COLO668 (cell line): ENCODE data around the gene PPARD.
"Not testable (repeated sequence)": the region's sequence is repeated elsewhere in the genome, so short reads cannot be mapped to it uniquely, and the experiment has no call there.

Source experiments
- DNase-seq: peaks from one replicate; lab custom pipeline; 2025; ENCODE audit not compliant: unreplicated experiment; lab: John Stamatoyannopoulos, UW

Gene PPARD

DNA sequence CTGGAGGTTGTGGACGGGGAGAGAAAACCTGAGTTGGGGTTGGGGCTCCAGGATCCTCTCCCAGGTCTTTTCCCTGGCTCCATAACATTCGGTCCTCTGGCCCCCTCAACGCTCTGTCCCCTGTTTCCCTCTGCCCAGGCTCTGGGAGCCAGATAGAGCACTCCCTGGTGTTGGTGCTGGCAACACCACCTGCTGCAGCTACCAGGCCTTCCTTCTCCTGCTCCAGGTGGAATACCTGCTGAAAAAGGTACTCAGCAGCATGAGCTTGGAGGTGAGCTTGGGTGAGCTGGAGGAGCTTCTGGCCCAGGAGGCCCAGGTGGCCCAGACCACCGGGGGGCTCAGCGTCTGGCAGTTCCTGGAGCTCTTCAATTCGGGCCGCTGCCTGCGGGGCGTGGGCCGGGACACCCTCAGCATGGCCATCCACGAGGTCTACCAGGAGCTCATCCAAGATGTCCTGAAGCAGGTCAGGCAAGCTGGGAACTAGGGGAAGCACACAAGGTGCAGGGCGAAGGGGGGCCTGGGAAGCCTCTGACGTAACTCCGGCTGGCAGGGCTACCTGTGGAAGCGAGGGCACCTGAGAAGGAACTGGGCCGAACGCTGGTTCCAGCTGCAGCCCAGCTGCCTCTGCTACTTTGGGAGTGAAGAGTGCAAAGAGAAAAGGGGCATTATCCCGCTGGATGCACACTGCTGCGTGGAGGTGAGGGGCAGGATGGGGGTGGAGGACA lies 30.1 kb upstream of the PPARD start:
- no peak for DNase-seq

DNA sequence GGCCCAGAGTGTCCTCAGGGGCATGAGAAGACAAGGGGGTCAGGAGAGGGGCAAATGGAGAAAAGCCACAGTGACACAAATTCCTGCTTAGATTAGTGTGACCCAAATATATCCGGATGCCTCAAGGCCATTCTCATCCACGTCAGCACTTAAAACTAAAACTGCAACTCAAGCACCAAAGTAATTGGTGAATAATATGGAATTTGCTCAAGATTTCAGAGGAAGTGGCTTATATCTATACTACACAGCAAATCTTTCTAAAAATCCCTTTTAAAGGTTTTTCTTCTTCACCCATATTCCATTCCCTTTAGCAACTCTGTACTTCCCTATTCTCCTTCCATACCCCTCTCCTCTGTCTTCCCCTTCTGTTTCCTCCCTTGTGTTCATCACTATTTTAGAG lies 29.6 kb upstream of the PPARD start:
- DNase-seq = no peak

DNA sequence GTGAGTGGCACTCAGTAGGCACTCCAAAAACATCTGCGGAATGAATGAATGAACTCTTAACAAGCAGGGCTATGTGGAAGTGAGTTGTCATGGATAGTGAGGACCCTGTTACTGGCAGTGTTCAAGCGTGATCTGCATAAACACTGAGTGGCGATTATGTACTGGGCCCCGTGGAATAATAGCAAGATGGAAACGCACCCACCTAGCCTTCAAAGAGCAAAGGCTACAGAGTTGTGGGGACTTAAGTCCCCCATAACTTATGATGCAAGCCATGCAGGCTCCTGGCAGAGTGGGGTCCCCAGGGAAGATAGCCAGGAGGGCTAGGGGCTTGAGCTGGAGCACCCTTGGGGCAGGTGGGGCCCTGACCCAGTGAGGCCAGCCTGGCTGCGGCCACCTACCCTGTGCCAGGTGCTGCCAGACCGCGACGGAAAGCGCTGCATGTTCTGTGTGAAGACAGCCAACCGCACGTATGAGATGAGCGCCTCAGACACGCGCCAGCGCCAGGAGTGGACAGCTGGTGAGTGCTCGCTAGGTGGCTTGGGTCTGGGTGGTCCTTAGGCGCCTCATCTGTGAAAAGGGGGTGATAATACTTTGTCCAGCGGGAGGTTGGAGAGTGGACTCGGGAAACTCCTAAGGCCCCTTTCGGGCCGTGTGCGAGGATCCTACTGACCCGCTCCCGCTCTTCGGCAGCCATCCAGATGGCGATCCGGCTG lies 24.7 kb upstream of the PPARD start:
- DNase-seq = peak; percentile 50

DNA sequence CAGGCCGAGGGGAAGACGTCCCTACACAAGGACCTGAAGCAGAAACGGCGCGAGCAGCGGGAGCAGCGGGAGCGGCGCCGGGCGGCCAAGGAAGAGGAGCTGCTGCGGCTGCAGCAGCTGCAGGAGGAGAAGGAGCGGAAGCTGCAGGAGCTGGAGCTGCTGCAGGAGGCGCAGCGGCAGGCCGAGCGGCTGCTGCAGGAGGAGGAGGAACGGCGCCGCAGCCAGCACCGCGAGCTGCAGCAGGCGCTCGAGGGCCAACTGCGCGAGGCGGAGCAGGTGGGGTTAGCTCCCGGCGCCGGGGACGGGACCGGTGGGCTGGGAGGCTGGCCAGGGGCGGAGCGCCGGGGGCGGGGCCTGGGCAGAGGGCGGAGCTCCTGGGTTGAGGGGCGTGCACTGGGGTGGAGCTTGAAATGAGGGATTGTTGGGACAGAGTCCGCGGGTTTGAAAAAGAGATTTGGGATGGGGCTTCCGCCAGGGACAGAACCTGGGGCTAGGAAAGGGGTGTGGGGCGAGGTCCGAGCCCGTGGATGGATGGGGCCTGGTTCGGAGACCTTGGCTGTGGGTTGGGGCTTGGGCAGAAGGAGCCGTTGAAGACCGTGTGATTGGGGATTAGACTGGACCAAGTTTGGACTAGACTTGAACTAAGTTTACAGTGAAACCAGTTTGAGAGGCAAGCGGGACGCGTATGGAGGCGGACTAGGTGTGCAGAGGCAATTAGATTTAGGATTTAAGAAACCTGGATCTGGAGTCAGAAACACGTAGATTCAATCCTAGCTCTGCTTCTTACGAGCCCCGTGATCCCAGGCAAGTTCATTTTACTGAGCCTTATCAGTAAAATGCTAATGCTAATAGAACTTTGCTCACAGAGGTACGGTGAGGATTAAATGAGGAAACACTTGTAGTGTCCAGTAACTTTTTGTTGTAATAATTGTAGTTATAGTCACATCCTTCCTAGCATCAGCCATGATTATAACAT lies 23.9 kb upstream of the PPARD start:
- peak; percentile 83 for DNase-seq

DNA sequence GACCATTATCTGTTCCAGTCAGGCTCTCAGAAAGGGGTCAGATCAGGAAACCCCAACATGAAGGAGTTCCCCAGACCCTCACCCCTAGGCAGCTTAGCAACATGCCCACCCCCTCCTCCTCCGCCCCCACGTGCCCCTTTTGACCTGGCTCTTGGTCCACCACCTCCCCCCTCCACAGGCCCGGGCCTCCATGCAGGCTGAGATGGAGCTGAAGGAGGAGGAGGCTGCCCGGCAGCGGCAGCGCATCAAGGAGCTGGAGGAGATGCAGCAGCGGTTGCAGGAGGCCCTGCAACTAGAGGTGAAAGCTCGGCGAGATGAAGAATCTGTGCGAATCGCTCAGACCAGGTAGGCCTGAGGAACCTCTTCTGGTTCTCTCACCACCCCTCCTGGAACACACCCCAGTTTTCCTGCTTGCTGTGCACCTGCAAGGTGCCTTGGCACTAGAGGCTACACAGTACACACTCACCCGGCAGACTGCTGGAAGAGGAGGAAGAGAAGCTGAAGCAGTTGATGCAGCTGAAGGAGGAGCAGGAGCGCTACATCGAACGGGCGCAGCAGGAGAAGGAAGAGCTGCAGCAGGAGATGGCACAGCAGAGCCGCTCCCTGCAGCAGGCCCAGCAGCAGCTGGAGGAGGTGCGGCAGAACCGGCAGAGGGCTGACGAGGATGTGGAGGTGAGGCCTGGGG lies 22.9 kb upstream of the PPARD start:
- DNase-seq = no peak

DNA sequence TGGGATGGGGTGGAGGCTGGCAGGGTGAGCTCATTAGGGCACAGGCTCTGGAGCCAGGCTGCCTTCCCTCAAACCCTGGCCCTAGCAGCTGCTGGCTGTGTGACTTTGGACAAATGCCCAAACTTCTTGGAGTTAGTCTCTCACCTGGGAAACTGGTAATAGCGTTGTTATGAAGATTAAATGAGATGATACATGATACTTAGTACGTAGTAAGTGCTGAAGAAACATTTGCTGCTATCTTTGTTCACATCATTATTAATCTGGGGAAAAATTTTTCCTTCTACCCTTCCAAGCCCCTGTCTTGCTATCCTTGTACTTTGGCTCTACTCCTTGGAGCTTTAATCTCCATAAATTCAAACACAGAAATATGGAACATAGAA lies 22.3 kb upstream of the PPARD start:
- no peak for DNase-seq

DNA sequence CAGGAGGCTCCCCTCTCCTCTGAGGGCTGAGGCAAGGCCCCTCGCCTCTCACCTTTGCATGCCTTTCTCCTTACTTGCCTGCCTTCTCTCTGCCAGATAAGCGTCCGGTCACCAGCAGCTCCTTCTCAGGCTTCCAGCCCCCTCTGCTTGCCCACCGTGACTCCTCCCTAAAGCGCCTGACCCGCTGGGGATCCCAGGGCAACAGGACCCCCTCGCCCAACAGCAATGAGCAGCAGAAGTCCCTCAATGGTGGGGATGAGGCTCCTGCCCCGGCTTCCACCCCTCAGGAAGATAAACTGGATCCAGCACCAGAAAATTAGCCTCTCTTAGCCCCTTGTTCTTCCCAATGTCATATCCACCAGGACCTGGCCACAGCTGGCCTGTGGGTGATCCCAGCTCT lies 21.3 kb upstream of the PPARD start:
- no peak for DNase-seq

DNA sequence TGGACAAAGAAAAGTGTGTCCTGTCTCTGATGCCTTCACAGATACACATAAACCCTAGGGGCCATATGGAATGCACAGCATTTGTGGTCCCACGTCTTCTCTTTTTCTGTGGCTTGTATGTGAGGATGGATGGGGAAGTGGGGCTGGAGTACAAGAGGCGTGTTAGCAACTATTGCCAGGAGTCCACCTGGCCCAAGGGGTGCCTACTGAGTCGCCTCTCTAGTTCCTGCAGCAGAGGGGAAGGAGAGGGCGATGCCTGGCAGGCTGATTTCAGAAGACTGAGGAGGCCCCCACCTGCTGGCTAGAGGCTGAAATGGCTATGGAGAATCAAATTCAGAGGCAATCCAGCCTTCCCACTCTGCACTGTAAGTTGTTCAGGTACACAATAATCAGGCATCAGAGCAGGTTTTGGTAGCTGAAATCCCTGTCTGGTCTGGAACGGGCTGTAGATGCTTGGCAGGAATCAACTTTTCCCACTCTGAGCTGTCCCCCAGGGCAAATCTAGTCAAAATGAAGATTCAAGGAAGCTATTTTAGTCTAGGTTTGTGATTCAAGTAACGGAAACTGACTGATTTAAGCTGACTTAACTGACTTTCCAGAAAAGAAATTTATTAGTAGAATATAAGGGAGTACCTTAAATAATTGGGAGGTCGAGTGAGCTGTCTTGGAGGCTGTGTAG lies 14.9 kb upstream of the PPARD start:
- peak; percentile 39 for DNase-seq

DNA sequence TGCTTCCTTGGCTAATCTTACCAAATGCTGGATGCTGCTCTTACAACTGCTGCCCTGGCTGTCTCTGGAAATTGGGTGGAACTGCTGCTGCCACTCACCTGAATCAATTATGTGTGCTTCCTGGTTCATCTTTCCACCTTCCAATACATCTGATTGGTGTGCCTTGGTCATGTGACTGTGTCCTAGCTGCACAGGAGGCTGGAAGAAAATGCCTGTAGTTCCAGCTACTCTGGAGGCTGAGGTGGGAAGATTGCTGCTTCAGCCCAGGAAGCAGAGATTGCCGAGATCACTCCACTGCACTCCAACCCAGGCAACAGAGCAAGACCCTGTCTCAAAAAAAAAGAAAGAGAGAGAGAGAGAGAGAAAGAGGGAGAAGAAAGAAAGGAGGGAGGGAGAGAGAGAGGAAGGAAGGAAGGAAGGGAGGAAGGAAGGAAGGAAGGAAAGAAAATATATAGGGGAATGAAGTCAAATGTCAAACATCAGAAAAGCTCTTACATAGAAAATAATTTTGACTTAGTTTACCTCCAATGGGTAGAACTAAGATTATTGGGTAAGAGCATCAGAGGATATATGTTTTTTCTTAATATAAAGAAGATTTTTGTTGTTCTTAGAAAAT lies 14.1 kb upstream of the PPARD start:
- no peak for DNase-seq

DNA sequence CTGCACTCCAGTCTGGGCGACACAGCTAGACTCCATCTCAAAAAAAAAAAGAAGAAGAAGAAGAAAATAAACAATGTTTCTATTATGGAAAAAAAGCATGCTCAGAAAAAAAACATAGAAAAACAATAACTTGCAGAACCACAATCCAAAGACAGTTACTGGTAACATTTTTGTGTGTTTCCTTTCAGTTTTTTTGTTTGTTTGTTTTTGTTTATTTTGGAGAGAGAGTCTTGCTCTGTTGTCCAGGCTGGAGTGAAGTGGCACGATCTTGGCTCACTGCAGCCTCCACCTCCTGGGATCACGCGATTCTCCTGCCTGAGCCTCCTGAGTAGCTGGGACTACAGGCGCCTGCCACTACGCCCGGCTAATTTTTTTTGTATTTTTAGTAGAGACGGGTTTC lies 13.4 kb upstream of the PPARD start:
- DNase-seq = not testable (repeated sequence)

DNA sequence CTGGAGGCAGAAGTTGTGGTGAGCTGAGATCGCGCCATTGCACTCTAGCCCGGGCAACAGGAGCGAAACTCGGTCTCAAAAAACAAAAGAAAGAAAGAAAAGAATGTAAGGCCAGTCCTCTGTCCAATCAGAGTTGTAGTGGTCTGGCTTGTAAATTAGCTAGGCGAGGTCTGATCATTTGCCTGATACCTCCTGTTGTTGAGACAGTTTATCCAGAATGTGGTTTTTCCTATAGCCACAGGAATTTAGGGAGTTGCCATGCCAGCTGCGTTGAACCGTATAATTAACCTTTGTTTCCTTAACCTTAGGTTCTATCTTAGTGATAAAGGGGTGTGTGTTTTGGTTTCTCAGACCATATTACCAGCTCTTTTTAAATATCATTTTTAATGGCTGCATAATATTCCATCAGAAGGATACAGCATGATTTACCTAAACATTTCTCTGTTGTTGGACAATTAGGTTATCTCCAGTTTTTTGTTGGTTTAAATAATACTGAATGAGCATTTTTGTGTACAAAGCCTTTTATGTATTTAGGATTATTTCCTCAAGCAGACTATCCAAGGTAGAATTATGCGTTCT lies 11.7 kb upstream of the PPARD start:
- no peak for DNase-seq

DNA sequence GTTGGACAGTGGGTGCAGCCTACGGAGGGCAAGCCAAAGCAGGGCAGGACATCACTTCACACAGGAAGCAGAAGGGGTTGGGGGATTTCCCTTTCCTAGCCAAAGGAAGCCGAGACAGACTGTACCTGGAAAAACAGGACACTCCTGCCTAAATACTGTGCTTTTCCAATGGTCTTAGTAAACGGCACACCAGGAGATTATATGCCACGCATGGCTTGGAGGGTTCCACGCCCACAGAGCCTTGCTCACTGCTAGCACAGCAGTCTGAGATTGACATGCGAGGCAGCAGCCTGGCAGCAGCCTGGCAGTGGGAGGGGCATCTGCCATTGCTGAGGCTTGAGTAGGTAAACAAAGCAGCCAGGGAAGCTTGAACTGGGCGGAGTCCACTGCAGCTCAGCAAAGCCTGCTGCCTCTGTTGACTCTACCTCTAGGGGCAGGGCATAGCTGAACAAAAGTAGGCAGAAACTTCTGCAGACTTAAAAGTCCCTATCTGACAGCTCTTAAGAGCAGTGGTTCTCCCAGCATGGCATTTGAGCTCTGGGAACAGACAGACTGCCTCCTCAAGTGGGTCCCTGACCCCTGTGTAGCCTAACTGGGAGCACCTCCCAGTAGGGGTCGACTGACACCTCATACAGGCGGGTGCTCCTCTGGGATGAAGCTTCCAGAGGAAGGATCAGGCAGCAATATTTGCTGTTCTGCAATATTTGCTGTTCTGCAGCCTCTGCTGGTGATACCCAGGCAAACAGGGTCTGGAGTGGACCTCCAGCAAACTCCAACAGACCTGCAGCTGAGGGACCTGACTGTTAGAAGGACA lies 10.1 kb upstream of the PPARD start:
- peak; percentile 76 for DNase-seq

DNA sequence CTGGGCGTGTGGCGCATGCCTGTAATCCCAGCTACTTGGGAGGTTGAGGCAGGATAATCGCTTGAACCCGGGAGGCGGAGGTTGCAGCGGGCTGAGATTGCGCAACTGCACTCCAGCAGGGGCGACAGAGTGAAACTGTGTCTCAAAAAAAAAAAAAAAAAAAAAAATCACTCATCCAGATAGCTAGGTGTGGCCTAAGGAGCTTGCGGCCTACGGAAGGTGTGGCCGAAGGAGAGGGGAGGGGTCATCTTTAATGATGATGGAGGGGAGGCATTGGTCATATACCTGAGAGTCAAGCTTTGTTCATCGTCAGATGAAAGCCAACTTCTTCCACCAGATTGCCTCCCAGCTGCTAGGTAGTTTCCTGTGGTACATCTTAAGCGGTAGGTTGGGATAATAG lies 801 bp upstream of the PPARD start:
- no peak for DNase-seq

DNA sequence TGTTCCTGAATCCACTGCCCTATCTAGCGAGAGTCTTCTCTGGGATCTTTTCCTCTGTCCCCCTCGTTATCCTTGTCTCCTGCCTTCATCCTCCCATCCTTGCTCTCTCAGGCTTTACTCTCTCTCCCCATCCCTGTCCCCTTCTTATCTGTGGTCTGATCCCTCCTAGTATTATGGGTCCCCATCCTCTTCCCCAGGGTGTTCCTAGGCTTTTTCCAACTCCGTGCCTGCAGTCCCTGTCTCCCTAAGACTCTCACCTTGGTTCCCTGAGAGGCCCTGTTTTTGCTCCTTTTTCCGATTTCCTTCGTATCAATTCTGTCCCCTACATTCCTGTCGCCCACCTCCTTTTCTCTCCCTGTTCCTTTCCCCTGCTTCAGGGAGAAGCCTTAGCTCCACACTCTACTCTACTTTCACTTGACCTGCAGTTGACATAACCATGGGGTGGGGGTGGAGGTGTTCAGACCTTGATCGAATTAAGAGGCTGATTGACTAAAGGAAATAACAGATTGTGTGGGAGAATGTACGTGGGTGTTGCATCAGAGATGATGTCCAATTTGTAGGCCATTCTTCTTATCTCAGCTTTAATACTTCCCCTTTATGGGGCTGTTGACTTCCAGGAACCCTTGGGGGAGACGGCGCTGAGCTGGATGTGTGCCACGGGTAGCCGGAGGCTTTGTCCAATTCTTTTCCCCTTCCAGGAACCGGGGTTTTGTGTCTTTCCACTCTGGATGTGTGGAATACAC lies 905 bp downstream of the PPARD start:
- no peak for DNase-seq

DNA sequence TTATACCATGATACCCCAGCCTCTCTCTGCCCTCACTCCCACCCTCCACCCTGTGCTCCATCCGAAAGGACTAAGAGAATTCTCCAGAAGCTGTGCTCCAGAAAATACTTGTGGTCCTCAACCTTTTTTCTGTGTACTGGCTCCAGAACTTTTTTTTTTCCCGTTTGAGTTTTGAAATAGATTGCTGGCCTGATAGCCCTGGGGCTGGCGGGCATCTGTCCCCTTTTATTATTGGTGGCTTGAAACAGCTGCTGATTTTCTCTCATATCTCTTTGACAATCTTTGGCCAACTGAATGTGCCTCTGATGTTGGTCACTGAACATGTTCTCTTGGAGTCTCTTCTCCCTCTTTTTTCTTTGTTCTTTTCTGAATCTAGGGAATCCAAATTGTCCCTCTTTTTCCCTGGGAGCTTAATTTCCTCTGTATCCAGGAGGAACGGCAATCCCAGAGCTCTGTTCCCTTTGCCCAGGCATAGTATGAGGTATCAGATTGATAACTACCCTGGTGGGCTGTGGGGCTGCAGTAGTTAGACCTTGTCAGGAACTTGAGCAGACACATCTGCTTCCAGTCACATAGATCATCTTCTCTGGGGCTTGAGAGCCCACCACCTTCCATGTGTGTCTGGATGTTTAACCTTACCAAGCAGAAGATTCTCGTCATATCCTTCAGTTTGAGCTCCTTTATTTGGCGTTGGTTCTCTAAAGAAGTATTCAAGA lies 1.6 kb downstream of the PPARD start:
- DNase-seq = no peak

DNA sequence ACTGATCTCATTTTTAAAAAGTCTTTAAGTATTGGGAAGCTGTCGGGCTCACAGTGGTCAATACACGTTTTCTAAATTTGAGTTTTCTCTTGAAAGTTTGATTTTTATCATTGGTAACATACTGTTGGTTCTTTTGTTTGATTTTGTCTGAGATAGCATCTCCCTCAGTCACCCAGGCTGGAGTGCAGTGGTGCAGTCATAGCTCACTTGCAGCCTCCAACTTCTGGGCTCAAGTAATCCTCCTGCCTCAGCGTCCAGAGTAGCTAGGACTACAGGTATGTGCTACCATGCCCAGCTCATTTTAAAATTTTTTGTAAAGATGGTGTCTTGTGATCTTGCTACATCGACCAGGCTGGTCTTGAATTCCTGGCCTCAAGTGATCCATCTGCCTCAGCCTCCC lies 9.1 kb downstream of the PPARD start:
- DNase-seq = no peak

DNA sequence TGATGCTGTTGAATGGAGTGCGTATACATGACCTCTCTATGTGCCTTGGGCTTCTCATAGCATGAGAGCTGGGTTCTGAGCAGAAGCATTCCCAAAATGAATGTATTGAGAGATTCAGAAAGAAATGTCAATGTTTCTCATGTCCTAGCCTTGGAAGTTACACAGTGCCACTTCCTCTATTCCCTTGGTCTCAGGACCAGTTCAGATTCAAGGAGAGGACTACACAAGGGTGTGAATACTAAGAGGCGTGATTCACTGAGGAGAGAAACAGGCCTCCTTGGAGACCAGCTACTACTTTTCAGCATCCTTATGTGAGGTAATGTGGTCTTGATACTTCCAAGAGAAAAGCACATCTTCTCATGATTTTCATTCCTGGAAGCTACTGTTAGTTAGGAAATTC lies 10.4 kb downstream of the PPARD start:
- DNase-seq = no peak
